ENCODE results near the gene PDHX. TPM values are rescaled to one million over a fixed set of nuclear protein-coding genes. Genes with fewer than 3 reads are reported as not detected.

PDHX gene
- 54.4 TPM for total RNA-seq

DNA sequence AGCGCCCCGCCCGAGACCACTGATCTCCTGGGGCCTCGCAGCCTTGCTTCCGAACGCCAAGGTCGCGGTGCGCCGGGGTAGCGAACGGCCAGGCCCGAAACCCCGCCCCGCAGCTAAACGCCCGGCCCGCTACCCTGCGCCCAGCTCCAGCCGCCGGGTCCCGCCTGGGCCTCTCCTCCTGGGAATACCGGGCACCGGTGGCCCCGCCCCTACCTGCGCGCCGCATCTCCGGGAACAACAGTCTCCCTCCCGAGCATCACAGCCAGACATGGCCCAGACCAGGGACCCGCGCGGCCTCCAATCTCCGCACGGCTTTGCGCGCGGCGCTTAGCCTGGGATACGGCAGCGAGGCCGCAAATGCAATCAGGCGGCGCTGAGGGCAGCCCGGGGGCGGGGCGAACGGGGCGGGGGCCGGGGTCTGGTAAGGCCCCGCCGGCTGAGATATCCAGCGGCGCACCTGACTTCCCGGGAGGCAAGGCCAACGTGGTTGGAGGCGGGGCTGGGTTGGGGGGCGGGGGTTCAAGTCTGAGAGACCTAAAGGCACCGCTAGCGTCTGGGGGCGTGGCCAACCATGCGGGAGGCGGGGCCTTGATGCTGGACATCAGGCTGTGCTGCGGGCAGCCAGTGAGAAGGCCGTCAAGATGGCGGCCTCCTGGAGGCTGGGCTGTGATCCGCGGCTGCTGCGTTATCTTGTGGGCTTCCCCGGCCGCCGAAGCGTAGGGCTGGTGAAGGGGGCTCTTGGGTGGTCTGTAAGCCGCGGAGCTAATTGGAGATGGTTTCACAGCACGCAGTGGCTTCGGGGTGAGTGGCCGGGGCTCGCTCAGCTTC is at the start of gene PDHX, which contains the start of gene APIP:
PDHX (plus strand) TSS at position 604 of the 828 bp plus-strand sequence; CDS start at position 642, 38 bp downstream.
APIP (minus strand) TSS at position 365 of the 828 bp plus-strand sequence; CDS start at position 270, 95 bp downstream.

Other genes starting within 250 kb of the PDHX start
- 29.5 TPM for gene APIP, start 239 bp upstream of the PDHX start, total RNA-seq
- gene CD44, start 222.6 kb downstream of the PDHX start, total RNA-seq = 112 TPM

Data from camera-type eye (tissue), 1 donor.